HG03159 (cell line): ENCODE measurements around the gene ALG14.
"Not testable (repeated sequence)": the region's sequence is repeated elsewhere in the genome, so short reads cannot be mapped to it uniquely, and the experiment has no call there.

ENCODE experiments used
- ATAC-seq: cut with Tn5 transposase; IDR thresholded peaks from one replicate; pipeline ENCODE4 v1.9.1; 2021; ENCODE audit warnings: mild to moderate bottlenecking, moderate library complexity; ENCODE audit not compliant: unreplicated experiment

ALG14 gene, protein sequence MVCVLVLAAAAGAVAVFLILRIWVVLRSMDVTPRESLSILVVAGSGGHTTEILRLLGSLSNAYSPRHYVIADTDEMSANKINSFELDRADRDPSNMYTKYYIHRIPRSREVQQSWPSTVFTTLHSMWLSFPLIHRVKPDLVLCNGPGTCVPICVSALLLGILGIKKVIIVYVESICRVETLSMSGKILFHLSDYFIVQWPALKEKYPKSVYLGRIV

DNA sequence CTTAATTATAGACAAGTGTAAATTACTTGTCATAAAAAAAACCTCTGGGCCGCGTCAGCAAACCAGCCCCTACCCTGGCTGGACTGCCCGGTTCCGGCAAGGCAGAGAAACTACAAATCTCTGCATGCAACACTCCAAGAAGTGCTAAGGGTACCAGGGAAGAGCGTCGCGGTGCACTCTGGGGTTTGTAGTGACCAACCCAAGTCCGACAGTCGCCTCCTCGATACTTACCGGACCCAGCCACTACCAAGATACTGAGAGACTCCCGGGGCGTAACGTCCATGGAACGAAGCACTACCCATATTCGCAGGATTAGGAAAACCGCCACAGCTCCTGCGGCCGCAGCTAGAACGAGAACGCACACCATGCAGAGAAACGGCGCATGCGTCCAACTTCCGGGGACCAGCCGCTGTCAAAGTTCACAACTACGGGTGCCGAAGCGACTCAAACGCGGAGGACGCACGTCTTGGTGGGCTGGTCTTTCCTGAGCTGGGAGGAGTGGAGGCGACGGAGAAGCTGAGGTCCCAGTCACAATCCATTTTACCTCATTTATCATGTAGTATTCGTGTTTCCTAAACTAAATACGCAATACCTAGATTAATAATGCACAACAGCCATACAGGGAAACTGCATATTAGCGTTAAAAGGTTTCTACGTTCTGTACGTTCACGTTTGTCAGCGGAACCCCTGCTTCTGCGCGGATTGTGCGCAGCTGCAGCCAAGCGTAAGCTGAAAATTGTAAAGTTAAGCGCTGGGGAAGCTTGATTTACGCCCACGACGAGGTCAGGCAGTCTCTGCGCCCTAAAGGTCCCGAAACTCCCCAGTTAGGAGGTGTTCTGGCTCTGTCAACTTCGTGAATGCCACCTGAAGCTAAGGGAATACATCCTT lies at the start of gene ALG14:
Gene ALG14 (minus strand): TSS at position 420 of the 888 bp plus-strand sequence. CDS start 53 bp downstream, at position 367.
- peak; percentile 97 for ATAC-seq

DNA sequence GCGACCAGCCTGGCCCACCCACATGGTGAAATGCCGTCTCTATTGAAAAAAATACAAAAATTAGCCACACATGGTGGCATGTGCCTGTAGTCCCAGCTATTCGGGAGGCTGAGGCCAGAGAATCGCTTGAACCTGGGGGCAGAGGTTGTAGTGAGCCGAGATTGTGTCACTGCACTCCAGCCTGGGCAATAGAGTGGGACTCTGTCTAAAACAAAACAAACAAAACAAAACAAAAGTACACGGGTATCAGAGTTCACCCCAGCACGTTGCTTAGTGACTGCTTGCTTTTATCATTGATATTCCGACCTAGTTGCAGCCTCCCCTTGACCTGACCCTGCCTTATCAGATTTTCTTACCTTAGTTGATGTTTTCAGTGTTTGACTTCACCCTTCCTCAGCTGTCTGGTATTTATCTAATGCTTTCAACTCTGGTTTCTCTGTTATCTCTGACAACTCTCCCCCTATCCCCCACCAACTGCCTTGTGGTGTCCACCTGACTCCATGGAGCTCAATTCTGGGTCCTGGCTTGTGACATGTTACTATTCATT lies 49.5 kb upstream of the ALG14 start:
- no peak for ATAC-seq

DNA sequence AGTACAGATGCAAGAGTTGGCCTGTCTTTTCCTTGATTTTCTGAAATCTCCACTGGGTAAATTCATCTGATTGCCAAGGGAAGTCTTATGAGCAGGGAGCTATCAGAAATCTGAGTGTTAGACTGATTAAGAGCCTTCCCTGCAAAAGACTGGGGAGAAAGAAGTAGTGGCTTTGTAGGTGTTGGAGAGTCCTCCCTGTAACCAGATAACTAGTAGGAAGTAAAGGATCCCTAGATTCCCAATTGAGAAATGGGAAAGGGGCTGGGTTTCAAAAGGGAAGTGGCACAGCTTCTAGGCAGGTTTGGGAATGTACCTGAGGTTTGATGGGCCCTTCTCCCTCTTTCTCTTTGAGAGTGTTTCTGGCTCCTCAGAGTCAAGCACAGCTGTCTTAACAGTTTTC lies 46.5 kb upstream of the ALG14 start:
- no peak for ATAC-seq

DNA sequence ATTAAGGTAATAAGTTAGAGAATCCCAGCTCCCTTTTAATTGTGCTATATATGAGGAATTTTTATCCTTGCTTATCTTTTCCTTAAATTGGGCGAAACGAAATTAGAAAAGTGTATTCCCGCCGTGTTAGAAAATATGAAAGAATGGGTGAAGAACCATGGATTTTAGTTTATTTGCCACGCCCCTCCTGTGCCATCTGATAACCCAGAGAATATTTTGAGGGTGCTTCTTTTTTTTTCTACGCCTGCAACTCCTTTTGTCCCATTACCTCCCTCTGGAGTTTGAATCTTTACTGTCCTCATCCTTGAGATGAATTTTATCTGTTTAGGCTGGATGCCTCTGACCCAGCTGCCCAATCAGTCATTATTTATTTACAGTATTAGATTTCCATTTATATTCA lies 46.0 kb upstream of the ALG14 start:
- no peak for ATAC-seq

DNA sequence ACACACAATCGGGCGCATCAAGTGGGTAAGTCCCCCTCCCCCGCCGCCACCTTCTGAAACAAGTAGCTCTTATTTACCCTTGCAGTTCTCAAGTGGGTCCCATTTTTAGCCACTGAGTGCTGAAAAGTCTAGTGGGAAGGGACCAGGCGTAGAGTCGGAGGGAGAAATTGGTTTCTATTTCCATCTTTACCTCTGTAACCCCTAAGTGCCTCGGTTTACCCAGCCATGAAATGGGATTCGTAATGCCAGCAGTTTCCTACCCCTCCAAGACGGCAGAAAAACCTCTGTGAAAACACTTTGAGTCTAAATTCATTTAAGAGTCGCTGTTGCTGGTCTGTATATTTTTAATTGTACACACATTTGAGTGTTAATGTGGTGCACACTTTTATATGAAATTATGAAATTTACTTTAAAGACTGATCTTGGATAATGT lies 45.3 kb upstream of the ALG14 start:
- no peak for ATAC-seq

DNA sequence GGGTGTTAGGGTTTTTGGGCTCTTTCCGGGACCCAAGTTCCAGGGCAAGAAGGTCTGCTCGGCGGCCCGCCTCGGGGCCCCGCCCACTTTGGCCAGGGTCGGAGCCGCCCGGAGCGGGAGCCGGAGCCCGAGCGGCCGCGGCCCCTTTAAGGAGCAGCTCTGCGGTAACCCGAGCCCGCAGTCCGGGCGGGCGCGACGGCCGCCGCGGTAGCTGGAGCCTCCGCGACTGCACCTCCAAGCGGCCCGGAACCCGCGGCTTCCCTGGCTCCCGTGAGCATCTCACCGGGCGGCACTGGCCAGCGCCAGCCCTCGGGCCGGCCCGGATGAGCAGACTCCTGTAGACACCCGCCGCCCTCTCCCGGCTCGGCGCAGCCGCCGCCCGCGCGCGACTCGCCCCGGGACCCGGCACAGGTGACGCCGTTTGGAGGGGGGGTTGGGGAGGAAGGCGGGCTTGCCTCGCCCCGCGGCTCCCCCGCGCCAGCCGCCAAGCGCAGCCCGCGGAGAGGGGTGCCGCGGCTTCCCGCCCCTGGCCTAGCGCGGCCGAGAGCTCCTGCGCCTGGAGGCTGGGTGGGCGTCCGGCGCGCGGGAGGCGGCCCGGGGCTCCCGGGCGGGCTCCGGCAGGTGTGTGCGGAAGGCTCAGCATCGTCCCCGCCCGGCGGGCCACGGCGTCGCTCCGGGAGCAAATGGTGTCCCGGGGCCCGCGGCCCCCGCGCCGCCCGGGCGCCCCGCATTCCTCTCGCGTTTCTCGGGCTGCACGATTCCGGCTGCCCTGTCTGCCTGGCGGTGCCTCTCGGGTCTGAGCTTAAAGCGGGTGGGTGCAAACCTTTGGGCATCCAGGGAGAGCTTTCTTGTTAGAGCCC lies 44.7 kb upstream of the ALG14 start, which contains the start of gene TLCD4:
Gene TLCD4 (plus strand): TSS at position 149 of the 860 bp plus-strand sequence. CDS start 26,547 bp downstream, outside the sequence.
- ATAC-seq, result peak; percentile 48

DNA sequence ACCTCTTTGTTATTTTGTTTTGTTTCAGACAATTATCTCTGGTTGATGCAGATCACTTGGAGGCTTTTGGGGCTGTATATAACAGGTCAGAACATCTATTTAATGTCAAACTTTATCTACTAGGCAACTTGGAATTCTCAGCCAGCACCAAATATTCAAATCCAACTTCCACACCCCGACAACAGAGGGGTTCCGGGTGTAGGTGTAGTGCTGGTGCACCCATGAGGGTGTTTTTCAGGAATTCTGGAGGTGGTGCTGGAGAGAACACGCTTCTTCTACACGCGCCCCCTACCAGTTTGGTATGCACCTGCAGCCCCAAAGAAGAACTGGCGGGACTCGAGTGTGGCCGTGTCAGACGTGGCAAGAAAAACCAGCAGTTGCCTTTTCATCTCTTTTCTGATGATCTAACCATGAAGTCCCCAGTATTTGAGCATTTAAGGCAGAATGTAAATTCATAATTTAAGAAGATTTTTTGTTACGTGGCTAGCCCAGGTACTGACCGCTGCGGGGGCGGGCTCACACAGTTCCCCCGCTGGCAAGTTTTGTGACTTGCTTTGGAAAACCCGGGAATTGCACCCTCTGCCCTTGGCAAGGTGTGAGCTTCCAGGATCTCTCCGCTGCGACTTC lies 43.9 kb upstream of the ALG14 start:
- ATAC-seq, result peak; percentile 73

DNA sequence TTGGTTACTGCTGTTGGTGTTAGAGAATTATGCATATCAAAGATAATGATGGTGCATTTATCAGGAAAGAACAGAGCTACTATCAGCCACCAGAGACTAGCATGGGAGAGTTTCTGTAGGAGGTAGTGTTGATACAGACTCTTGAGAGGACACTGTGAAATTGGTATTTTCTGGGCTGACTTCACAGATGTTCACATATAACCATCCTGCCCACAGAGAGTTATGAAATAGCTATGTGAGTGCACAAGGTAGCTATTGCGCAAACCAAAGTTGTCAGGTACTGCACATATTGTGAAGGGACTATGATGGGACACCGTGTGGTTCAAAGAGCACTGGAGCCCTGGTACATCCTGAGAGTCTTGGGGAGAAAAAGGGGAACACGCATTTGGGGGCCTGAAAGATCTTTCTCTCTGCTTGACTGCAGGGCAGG lies 43.0 kb upstream of the ALG14 start:
- ATAC-seq, result no peak

DNA sequence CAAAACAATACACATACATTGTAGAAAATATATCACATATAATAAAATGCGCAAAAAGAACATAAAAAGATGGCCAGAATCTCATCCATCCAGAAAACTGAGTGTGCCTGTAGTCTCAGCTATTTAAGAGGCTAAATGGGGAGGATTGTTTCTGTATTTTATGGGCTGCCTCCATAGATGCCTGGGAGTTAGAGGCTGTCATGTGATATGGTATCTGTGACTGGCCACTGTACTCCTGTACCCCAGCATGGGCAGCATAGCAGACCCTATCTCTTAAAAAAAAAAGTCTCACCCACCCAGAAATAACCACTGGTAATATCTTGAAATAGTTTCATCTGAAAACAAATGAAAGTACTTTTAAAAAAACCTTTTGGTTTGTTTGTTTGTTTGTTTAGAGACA lies 40.9 kb upstream of the ALG14 start:
- ATAC-seq, result no peak

DNA sequence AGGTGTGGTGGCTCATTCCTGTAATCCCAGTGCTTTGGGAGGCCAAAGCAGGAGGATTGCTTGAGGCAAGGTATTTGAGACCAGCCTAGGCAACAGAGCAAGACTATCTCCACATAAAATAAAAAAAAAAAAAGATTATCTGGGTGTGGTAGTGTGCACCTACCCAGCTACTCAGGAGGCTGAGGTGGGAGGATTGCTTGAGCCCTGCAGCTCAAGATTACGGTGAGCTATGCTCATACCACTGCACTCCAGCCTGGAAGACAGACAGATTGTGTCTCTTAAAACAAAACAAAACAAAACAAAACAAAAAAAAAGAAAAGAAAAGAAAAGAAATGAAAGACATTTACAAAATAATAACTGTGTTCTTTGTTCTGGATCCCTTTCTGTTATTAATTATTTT lies 38.3 kb upstream of the ALG14 start:
- no peak for ATAC-seq

DNA sequence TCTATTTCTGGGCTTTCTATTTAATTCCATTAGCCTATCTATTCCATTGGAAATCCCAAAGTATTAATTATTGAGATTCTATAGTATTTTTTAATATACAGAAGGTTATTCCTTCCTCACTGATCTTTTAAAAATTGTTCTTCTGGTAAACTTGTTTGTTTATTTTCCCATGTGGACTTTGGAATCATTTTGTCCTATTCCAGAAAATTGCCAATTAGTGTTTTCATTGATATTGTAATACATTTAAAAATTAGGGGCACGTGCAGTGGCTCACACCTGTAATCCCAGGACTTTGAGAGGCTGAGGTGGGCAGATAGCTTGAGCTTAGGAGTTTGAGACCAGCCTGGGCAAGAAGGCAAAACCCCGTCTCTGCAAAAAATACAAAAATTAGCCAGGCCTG lies 36.0 kb upstream of the ALG14 start:
- no peak for ATAC-seq

DNA sequence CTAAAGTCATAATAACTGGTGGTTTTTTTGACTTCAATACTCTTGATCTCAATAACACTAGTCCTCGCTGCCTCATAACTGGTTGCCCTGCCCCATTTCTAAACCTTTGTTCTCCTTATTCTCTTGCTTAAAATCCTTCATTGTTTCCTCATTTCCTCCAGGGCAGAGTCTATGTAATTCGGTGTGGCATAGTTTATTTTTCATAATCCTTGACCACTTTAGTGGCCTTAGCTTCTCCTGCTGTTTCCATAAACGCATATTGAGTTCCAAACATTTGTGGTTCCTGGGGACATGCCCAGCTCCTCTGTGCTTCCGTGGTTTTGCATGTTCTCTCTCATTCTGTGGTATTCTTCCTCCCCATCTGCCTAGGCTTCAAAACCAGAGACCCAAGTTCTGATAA lies 25.4 kb upstream of the ALG14 start:
- no peak for ATAC-seq

DNA sequence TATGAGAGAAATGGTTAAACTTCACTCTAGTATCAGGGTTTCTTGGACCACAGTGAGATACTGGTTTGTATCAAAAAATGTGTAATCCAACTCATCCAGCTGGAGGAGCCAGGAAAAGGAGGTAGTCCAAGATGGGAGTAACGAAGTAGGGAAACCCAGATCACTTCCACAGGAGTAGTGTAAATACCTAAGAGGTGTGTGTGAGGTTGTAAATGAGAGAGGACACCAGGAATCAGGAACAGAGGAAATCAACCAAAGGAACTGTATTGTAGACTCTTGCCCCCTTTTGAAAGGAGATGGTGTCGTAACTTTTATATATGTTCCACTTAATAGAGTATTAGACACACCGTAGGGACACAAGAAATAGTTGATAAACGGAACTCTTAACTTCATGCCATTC lies 24.7 kb upstream of the ALG14 start:
- ATAC-seq, result no peak

DNA sequence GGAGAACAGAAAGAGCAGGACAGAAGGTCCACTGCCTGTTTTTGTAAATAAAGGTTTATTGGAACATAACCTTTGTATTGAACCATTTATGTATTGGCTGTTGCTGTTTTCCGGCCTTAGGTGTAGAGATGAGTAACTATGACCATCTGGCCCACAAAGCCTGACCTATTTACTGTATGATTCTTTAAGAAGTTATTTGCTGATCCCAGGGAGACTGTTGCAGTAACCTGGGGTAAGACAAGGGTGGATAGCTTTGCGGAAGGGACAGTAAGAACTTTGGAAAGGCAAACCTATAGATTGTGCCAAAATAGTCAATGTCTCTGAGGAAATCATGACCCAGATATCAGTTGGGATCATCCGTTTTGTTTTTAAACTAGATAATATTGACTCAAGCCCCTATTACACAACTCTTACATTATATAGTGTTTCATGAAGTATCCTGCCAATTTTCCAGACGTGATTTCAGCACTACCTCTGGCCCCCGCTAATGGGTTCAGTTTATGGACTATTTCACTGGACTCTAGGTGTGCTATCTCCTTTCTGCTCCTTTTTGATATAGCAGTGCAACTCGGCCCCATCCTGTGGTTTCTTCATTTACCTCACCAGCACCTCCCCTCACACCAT lies 23.6 kb upstream of the ALG14 start:
- ATAC-seq, result peak; percentile 29

DNA sequence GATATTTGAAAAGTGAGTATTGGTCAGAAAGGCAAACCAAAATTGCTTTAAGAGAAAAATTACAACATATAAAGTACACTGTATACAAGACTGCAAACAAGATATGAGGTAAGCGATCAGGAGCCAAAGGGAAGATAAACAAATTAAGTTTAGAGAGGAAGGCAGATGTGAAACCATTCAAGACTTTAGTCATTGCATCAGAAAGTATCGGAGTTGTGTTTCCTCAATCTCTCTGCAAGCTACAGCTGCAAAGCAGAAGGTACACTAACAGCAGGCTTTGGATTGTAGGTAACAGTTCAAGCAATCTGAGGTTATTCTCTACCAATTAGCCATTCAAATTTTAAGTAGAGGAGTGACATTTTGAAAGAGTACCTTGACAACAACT lies 23.1 kb upstream of the ALG14 start:
- peak; percentile 96 for ATAC-seq

DNA sequence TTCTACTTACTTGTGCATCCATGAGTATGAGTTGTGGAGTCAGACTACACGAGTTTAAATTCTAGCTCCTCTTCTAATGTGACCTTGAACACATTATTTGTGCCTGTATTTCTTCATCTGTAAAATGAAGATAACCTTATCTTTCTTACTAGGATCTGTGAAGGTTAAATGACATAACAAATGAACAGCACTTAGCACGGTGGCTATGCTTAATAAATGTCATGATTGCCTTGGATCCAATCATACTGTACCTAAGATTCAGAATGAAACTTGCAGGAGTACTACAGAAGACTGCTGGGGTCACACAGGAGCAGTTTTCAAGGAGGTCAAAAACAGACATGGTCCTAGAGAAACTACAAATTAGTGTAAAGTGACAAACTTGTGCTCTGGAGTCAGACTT lies 22.2 kb upstream of the ALG14 start:
- no peak for ATAC-seq

DNA sequence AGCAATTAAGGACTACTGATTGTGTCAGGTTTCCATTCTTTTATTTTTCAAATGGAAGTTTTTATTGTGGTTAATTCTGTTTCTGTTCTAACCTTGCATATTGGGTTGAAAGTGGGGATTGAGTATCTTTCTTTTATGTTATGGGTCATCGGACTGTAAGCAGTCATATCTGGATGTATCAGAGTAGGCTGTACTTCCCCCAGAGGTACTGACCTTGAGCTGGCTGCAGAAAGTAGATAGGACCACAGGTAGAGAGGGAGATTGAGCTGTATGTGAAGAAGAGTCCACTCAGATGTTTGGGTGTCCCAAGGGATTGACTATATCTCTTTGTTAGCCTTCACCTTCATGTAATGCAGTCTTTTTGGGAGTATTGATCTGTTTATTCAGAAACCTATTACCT lies 20.5 kb upstream of the ALG14 start:
- no peak for ATAC-seq

DNA sequence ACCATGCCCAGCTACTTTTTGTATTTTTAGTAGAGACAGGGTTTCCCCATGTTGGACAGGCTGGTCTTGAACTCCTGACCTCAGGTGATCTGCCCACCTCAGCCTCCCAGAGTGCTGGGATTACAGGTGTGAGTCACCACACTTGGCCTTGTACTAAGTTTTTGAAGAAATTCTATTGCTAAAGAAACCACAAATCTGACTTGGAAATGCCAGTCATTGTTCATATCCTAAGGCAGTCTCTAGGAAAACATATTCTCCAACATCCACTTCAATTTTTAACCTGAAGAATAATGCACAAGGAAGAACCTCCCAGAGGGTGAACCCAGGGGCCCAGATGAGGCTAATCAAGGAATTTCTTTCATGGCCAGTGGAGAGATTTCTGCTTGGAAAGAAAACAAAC lies 20.1 kb upstream of the ALG14 start:
- not testable (repeated sequence) for ATAC-seq

DNA sequence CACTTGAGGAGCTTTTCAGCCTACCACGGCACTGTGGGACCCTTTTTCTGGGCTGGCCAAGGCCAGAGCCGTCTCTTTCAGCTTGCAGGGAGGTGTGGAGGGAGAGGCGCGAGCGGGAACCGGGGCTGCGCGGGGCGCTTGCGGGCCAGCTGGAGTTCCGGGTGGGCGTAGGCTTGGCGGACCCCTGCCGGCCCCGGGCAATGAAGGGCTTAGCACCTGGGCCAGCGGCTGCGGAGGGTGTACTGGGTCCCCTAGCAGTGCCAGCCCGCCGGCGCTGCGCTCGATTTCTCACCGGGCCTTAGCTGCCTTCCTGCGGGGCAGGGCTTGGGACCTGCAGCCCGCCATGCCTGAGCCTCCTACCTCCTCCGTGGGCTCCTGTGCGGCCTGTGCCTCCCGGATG lies 18.5 kb upstream of the ALG14 start:
- not testable (repeated sequence) for ATAC-seq

DNA sequence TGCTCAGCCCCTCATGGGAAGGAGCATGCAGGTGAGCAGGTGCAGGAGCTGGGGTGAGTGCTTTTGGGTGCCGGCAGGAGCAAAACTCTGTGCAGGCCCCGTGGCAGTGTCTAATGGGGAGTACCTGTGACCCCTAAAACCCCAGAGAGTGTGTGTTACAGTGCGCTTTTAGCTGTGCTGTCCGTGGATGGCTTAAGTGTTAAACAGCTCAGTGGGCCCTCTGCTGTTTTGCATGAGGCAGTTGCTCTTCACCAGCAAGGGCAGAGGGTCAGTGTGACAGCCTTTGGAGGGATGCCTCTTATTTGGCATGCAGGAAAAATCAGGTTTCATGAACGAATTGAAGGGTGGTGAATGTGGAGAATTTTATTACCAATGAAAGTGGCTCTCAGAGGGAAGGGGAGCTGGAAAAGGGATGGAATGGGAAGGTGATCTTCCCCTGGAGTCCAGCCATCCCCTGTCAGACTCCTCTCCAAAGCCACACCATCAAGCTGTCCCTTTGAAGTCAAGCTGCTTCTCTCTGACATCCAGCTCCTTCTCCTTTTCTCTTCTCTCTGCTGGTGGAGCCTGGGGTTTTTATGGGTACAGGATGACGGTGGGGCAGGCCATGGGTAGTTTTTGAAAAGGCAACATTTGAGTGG lies 17.0 kb upstream of the ALG14 start:
- no peak for ATAC-seq
